Esophagus muscularis mucosa (tissue), 4 donors: ENCODE measurements around the gene SV2A.

Source experiments
- EP300 ChIP-seq: sonication (generic); formaldehyde crosslinking; IDR thresholded peaks from one replicate; pipeline ENCODE4 v1.6.1; 2017; ENCODE audit warnings: antibody characterized with exemption
- POLR2A ChIP-seq: fragments of 450-650 bp; IDR thresholded peaks from one replicate; pipeline ENCODE4 v1.6.1; 2017; ENCODE audit warnings: antibody characterized with exemption, moderate library complexity, mild to moderate bottlenecking, low read depth
- POLR2AphosphoS5 ChIP-seq, 2 donors: sonication (generic); formaldehyde crosslinking; IDR thresholded peaks; one replicate each; pipeline ENCODE4 v1.6.1; 2017; ENCODE audit warnings: antibody characterized with exemption in 2 of 2
- TF ChIP-seq, protein P1 (sequence below), 3 experiments: fragments of 200-600 bp in 2 of 3; fragments of 450-650 bp in 1 of 3; sonication (generic) in 2 of 3; IDR thresholded peaks; one replicate each; pipeline ENCODE4 v1.5.1; 2017 to 2019; ENCODE audit warnings: antibody characterized with exemption in 3 of 3, mild to moderate bottlenecking in 2 of 3, moderate library complexity in 1 of 3

GRCh38 chr1:149932474-149932873 is 14.8 kb upstream of the SV2A start:
- TF ChIP-seq, protein P1, sequence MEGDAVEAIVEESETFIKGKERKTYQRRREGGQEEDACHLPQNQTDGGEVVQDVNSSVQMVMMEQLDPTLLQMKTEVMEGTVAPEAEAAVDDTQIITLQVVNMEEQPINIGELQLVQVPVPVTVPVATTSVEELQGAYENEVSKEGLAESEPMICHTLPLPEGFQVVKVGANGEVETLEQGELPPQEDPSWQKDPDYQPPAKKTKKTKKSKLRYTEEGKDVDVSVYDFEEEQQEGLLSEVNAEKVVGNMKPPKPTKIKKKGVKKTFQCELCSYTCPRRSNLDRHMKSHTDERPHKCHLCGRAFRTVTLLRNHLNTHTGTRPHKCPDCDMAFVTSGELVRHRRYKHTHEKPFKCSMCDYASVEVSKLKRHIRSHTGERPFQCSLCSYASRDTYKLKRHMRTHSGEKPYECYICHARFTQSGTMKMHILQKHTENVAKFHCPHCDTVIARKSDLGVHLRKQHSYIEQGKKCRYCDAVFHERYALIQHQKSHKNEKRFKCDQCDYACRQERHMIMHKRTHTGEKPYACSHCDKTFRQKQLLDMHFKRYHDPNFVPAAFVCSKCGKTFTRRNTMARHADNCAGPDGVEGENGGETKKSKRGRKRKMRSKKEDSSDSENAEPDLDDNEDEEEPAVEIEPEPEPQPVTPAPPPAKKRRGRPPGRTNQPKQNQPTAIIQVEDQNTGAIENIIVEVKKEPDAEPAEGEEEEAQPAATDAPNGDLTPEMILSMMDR (IDR thresholded peaks at IDR 0.05): no peak
- TF ChIP-seq POLR2A (no peak), EP300 (no peak), POLR2AphosphoS5 (IDR thresholded peaks at IDR 0.05) (no peak)
